Thoracic aorta (tissue), 2 donors: ENCODE data around the gene TP53. TPM values are rescaled to one million over a fixed set of nuclear protein-coding genes. Genes with fewer than 3 reads are reported as not detected.
A peak's percentile ranks its signal among the peaks of the same experiment; 100 is the strongest.
"Not testable (repeated sequence)": the region's sequence is repeated elsewhere in the genome, so short reads cannot be mapped to it uniquely, and the experiment has no call there.

Source experiments
- ATAC-seq: fragments of 150-250 bp; one replicate; pipeline ENCODE4 v1.8.0; 2017; ENCODE audit warnings: low read depth; ENCODE audit not compliant: insufficient number of reproducible peaks, low FRiP score
- DNase-seq: peaks from one replicate; pipeline ENCODE4 v3.0.0-alpha.2; 2020; ENCODE audit warnings: low spot score
- H3K27ac ChIP-seq, 2 donors: fragments of 200-600 bp; sonication (generic); 1 replicate in 1 of 2; 2 replicates in 1 of 2; pipeline ENCODE4 v1.5.1; 2016; ENCODE audit warnings: mild to moderate bottlenecking in 2 of 2, moderate library complexity in 2 of 2
- H3K27me3 ChIP-seq: fragments of 200-600 bp; sonication (generic); replicated peaks from 2 replicates; pipeline ENCODE4 v1.6.0; 2016; ENCODE audit warnings: mild to moderate bottlenecking; ENCODE audit not compliant: insufficient read depth
- H3K36me3 ChIP-seq: fragments of 200-600 bp; sonication (generic); one replicate; pipeline ENCODE4 v1.5.1; 2016
- H3K4me1 ChIP-seq, 2 donors: fragments of 200-600 bp; sonication (generic); 1 replicate in 1 of 2; 2 replicates in 1 of 2; pipeline versions ENCODE4 v1.5.1 to v1.6.0; 2016; ENCODE audit warnings: low read depth in 2 of 2, mild to moderate bottlenecking in 1 of 2; ENCODE audit not compliant: control insufficient read depth in 1 of 2
- H3K4me3 ChIP-seq: fragments of 200-600 bp; sonication (generic); 2 replicates; pipeline ENCODE4 v1.5.1; 2016; ENCODE audit warnings: mild to moderate bottlenecking
- H3K9me3 ChIP-seq: fragments of 200-600 bp; sonication (generic); 2 replicates; pipeline ENCODE4 v1.5.1; 2016
- CTCF ChIP-seq: fragments of 200-600 bp; sonication (generic); IDR thresholded peaks from one replicate; pipeline ENCODE4 v1.5.1; 2019; ENCODE audit warnings: antibody characterized with exemption
- total RNA-seq, 2 donors: library from RNA; depleted of rRNA; stranded (reverse); fragments of >200 nt; gene quantifications; one replicate each; pipeline versions ENCODE4 v1.1.0 to v1.2.3, GENCODE V29; 2016

The TP53 gene
- total RNA-seq, 2 donors from 2014 or later: 16.8 to 23.7 TPM

GRCh38 chr17:7629939-7630571, 57.2 kb downstream of the TP53 start, which contains the start of gene SHBG:
TSS of gene SHBG (plus strand) at chr17:7630135. CDS start at chr17:7630173, 38 bp downstream.
- Histone ChIP-seq H3K27ac (no peak within 1 kb of the TSS), H3K9me3 (no peaks in the 10 kb centered on the region), H3K36me3 (no peaks in the 10 kb centered on the region), H3K4me1 (peaks cover 7 to 8% of the 10 kb centered on the region in 2 donors), H3K4me3 (no peak within 1 kb of the TSS), H3K27me3 (no peaks in the 10 kb centered on the region)
- DNase-seq (no peak), ATAC-seq (no peak)
- no peak for TF ChIP-seq CTCF

- Histone ChIP-seq H3K36me3 (no peaks in the 10 kb centered on the region), H3K27me3 (no peaks in the 10 kb centered on the region), H3K4me1 (peaks cover 7 to 8% of the 10 kb centered on the region in 2 donors), H3K4me3 (peak within 1 kb of the TSS; percentile 100), H3K9me3 (no peaks in the 10 kb centered on the region), H3K27ac (peak within 1 kb of the TSS; percentile 79 to 92)
- peak; percentile 80 for DNase-seq
- ATAC-seq: peak; percentile 62
- TF ChIP-seq CTCF: no peak
These were observed 59.8 kb downstream of the TP53 start, which contains the start of gene SAT2 for GRCh38 chr17:7627250-7628121. TSS of gene SAT2 (minus strand) at chr17:7627821. CDS start at chr17:7627635, 186 bp downstream.

GRCh38 chr17:7626956-7627249, 60.4 kb downstream of the TP53 start:
- H3K4me3 ChIP-seq: peak overlapping the region; percentile 100
- peak overlapping the region; percentile 79 to 92 for H3K27ac ChIP-seq
- H3K36me3 ChIP-seq: no peaks in the 10 kb centered on the region
- ATAC-seq (no peak), DNase-seq (no peak)
- peaks cover 7 to 8% of the 10 kb centered on the region in 2 donors for H3K4me1 ChIP-seq
- TF ChIP-seq CTCF: no peak
- no peaks in the 10 kb centered on the region for H3K27me3 ChIP-seq
- no peaks in the 10 kb centered on the region for H3K9me3 ChIP-seq

- no peak overlapping the region for H3K4me3 ChIP-seq
- no peaks in the 10 kb centered on the region for H3K36me3 ChIP-seq
- H3K4me1 ChIP-seq: peaks cover 7 to 8% of the 10 kb centered on the region in 2 donors
- H3K27me3 ChIP-seq: no peaks in the 10 kb centered on the region
- no peak overlapping the region for H3K27ac ChIP-seq
- no peak for TF ChIP-seq CTCF
- no peaks in the 10 kb centered on the region for H3K9me3 ChIP-seq
- DNase-seq: no peak
- ATAC-seq: no peak
These were observed 61.0 kb downstream of the TP53 start for GRCh38 chr17:7626307-7626706.

- not testable (repeated sequence) for H3K9me3 ChIP-seq, H3K36me3 ChIP-seq, H3K27me3 ChIP-seq, ATAC-seq, H3K4me3 ChIP-seq, H3K27ac ChIP-seq, H3K4me1 ChIP-seq, DNase-seq
These were observed 61.5 kb downstream of the TP53 start for GRCh38 chr17:7625749-7626148.
